Left renal cortex interstitium (tissue), 4 donors: ENCODE data around the gene FARS2. TPM values are rescaled to one million over a fixed set of nuclear protein-coding genes. Genes with fewer than 3 reads are reported as not detected.

Source experiments
- DNase-seq, 4 donors: peaks; one replicate each; pipeline ENCODE4 v3.0.0-alpha.2; 2013; ENCODE audit warnings: low read depth in 4 of 4, low spot score in 2 of 4, missing footprints in 1 of 4
- polyA plus RNA-seq, 4 donors: library from polyadenylated mRNA; unstranded; fragments of 120-200 nt; gene quantifications; one replicate each; pipeline ENCODE4 v1.2.1, GENCODE V29; 2013; ENCODE audit not compliant: insufficient read length in 4 of 4

Gene FARS2
- polyA plus RNA-seq, 4 donors, result 20.4 to 23.0 (median 21.8) TPM

DNA sequence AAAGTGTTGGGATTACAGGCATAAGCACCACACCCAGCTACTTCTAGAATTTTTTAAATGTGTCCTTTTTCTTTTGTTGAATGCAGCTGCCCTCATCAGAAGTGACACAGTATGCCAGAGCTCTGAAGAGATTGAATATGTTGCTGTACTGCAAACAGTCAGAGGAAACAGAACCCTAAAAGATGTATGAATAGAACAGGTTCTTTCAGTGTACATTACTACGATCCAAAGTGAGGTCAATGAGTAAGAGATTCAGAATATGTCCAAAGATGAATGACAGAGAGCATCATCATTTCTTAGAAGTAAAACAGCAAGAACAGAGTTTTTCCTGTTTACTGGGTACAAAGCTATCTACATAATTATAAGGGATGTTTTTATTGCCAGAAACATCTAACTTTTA, 476.9 kb downstream of the FARS2 start:
- DNase-seq, result no peak

GRCh38 chr6:5744497-5744896, 483.2 kb downstream of the FARS2 start:
- no peak for DNase-seq

DNA sequence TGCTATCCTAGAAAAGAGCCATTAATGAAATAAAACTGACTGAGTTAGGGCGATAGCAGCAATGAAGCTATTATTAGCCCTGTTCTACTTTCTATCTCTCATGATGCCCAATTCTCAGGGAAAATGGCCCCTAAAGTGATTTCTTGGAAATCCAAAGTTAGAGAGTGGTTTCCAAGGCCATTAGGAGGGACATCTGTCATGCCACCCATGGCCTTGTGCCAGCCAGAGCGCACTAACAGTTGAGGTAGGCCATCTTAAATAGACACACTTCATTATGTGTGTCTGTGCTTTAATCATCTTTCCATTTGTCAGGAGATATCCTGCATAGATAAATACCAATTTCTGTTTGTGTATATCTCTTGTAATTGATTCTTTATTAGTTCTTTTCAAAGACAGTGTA, 483.8 kb downstream of the FARS2 start:
- no peak for DNase-seq

- DNase-seq, result no peak
These were observed 484.9 kb downstream of the FARS2 start for GRCh38 chr6:5746053-5746758.

DNA sequence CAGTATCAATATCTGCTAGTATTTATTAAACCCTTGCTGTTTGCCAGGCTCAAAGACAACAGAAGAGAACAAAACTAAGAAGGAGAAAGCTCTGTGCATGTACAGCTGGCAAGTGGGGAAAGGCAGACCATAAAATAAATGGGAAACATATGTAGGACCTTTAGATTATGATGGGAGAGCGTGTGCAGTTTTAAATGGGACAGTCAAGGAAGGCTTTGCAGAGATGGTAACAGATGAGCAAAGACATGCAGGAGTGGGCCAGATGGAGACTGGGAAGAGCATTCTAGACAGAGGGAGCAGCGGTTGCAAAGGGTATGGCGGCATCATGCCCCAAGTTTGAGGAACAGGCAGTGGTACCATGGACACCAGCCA, 485.4 kb downstream of the FARS2 start:
- DNase-seq, result no peak

GRCh38 chr6:5747379-5747778, 486.1 kb downstream of the FARS2 start:
- no peak for DNase-seq

DNA sequence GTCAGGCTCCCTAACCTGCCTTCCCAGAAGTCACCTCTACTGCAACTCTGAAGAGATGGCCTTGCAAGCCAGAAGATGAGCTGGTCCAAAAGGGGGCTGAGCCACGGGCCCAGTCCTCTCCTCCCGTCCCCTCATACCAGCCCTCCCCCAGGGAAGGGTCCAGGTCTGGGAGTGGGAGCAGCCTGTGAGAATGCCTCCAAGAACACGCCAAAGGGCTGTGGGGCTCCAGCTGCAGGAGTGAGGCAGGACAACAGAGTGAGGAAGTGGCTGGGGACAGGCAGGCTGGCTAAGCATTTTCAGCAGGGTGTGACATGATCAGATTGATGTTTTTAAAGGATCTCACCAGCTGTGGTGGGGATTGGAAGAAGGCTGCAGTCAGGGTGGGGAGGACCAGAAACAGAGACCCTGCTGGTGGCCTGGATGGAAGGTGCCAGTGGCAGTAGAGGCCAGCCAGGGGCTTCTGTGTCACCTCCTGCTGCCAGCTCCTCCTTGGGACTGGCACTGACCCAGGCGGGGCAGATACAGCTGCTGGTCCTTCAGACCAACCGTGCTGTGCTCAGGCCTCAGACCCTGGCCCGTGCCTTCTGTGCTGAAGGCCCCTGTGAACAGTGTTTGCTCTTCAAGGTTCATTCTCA, 487.8 kb downstream of the FARS2 start:
- no peak for DNase-seq

DNA sequence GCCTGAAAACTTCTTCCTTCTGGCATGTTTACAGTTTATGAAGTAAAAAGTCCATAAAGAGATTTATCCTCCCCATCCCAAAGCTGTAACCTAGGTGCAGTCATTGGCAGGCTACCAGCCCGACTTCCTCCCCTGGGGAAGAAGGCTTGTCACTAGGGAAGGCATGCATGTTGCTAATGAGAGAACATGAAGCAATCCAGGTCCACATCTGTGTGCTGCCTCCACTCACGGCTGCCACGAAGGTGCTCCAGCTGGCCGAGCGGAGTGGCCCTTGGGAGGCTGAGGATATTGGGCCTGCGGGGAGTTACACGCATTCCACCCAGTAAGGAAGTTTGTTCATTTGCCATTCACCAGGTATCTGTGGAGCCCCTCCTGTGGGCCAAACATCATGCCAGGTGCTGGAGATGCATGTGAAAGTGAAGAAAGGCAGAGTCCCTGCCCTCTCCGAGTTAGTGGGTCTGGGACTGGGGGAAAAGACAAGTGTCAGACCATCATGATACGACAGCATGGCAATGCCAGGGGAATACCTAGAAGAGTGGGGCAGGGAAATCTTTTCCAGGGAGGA, 488.4 kb downstream of the FARS2 start:
- no peak for DNase-seq

GRCh38 chr6:5751525-5752390, 490.4 kb downstream of the FARS2 start:
- no peak for DNase-seq

DNA sequence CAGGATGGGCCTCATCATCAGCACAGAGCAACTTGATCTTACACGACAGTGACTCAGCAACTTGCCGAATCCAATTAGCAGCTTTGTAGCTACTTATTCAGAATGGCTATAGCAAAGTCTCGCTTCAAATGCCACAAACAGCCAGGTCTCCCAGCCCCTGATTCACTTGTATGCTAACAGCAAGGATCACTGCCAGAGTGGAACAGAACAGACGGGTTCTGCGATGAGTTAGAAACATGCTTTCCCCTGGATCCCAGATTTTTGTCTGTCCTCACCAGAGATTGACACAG, 491.0 kb downstream of the FARS2 start:
- DNase-seq, result peak in 2 of 4 donors; percentile 27 to 36

- DNase-seq, result no peak
These were observed 491.9 kb downstream of the FARS2 start for GRCh38 chr6:5753209-5753608.

- no peak for DNase-seq
These were observed 493.6 kb downstream of the FARS2 start for GRCh38 chr6:5754904-5755303.

- no peak for DNase-seq
These were observed 498.3 kb downstream of the FARS2 start for GRCh38 chr6:5759571-5759970.

- DNase-seq, result no peak
These were observed 500.1 kb downstream of the FARS2 start for GRCh38 chr6:5761370-5761769.

- DNase-seq, result no peak
These were observed 501.3 kb downstream of the FARS2 start for GRCh38 chr6:5762561-5762968.

GRCh38 chr6:5763407-5763806, 502.1 kb downstream of the FARS2 start:
- no peak for DNase-seq

DNA sequence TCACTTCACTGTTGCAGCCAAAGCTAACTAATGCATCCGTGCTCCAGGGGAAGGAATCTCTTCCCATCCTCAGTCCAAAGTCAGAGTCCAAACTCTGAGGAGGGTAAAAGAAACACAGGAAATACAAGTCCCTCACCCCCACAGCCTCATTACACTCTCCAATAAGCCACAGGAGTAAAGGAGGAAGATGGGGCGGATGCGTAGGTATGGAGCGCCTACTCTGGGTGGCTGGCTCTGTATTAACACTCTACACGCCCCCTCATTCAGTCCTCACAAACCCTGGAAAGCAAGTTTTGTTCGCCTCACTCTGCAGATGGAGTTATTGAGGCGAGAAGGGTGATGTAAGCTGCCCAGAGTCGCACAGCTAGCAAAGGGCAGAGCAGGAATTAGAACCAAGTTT, 502.6 kb downstream of the FARS2 start:
- DNase-seq, result peak in 2 of 4 donors; percentile 19 to 41

GRCh38 chr6:5764401-5764955, 503.2 kb downstream of the FARS2 start:
- DNase-seq, result no peak

DNA sequence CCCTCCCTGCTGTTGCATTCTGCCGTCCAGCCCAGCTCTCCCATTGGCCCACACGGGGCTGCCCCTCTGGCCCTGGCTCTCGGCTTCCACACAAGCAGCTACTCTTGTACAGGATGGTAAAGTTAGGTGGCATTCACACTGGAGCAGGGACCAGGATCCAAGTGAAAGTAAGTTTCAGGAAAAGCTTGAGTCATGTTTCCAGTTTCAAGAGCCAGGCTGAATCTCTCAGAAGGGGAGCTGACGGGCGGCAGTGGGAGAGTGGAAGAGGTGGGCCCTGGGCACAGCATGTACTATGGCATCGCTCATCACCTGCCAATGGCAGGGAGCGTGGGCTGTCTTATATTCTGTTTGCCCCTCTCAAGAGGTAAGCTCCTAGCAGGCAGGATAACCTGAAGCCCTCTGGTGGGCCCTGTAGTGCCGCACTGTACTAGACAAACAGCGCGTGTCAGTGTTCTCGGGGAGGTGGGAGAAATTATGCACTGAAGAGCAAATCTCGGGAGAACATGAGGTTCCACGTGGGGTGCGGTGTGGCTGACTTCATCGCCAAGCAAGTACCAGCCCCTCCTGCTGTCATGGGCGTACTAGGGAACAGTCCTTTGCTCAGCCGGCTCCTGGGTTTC, 503.9 kb downstream of the FARS2 start:
- no peak for DNase-seq

DNA sequence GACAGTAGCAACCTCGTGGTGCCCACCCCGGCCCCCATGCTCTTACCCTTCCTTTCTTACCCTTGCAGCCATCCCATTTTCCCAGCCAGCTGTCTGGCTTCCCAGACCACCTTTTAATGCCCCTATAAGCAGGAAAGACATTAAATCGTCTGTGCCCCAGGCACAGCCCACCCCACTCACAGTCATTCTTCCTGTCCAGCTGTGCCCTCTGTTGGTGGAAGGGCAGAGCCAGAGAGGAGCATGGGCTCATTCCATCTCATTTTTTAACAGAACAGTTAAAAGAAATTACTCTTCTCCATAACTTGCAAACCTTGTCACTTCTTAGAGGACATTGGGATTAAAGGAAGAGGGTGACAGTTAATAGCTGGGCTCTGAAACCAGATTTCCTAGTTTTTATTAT, 504.9 kb downstream of the FARS2 start:
- DNase-seq, result no peak

GRCh38 chr6:5767471-5767870, 506.2 kb downstream of the FARS2 start:
- DNase-seq, result no peak
